Pons (tissue), 1 donor: Measurements from ENCODE around the gene OR10K2.
"Not testable (repeated sequence)": the region's sequence is repeated elsewhere in the genome, so short reads cannot be mapped to it uniquely, and the experiment has no call there.

Experiments used
- DNase-seq: peaks from one replicate; pipeline ENCODE4 v3.0.0-alpha.2; 2016; ENCODE audit warnings: low spot score

Gene OR10K2, protein sequence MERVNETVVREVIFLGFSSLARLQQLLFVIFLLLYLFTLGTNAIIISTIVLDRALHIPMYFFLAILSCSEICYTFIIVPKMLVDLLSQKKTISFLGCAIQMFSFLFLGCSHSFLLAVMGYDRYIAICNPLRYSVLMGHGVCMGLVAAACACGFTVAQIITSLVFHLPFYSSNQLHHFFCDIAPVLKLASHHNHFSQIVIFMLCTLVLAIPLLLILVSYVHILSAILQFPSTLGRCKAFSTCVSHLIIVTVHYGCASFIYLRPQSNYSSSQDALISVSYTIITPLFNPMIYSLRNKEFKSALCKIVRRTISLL

DNA sequence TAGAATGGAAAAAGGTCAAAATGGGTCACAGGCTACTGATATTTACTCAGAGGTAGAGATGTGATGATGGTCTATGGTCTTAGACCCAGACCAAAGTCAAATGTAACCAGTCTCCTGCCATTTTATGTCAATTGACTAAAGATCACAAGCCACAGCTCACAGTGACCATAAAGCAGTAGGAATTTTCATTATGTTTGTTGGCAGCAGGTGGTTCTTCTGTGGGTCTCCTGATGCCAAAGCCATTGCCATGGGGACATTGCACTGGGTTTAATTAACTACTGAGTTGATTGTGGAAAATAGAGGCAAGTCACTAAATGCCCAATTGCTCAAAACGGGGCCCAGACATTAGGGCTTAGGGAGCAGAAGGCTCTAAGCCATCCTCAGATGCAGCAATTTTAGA is at the start of gene OR10K2:
TSS of gene OR10K2 (minus strand) at position 101 of the 400 bp plus-strand sequence. CDS start 5,371 bp downstream, outside the sequence.
- no peak for DNase-seq

DNA sequence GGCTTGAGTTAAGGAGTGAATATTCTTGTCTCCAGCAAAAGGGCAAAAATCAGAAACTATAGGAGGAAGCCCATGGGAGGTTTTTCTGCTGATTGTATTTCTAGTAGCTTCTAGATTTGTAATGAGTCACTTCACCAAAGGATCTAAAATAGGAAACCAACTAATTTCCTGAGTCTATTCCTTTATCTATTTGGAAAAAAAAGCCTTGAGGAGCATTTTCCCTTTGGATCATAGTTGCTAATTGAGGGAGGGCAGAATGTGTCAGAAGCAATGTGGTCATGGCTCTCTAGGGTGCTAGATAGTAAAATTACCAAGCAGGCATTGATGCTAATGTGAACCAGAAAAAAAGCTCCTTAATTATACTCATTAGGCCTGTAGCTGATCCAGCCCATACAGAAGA is 45.9 kb upstream of the OR10K2 start, which contains the start of gene OR10R2:
TSS of gene OR10R2 (plus strand) at position 301 of the 400 bp plus-strand sequence. CDS start 106 bp downstream, outside the sequence.
- no peak for DNase-seq

DNA sequence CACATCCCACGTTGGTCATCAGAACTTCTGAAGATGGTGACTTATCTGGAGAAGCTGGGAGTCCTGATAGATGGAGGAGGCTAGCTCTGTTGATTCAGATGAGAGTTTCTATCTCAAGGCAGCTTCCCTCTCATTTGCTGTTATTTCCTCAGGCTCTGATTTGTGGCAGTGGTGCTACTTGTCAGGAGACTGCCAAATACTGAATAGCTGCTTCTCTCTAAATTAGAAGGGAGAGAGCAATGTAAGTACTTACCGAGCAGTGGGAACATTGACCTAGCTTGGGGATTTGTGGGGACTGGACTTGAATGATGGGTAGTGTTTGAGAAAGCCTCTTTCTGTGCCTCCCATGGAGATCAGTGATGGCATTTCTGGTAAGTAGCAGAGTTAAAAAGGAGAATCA is 35.5 kb upstream of the OR10K2 start, which contains the start of gene OR10K1:
TSS of gene OR10K1 (plus strand) at position 301 of the 400 bp plus-strand sequence. CDS start 3,728 bp downstream, outside the sequence.
- DNase-seq, result no peak

DNA sequence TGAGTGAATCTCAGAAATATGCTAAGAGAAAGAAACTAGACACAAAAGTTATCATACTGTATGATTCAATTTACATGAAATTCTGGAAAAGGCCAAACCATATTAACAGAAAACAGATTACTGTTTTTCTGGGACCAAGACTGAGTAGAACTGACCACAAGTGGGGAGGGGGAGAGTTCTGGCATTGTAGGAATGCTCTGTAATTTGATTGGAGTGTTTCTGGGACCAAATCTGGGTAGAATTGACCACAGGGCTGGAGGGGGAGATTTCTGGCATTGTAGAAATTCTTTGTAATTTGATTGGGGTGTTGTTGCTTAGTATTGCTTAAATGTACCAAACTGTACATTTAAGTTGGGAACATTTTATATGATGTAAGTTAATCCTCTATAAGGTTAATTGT is 32.2 kb upstream of the OR10K2 start:
- DNase-seq, result no peak

DNA sequence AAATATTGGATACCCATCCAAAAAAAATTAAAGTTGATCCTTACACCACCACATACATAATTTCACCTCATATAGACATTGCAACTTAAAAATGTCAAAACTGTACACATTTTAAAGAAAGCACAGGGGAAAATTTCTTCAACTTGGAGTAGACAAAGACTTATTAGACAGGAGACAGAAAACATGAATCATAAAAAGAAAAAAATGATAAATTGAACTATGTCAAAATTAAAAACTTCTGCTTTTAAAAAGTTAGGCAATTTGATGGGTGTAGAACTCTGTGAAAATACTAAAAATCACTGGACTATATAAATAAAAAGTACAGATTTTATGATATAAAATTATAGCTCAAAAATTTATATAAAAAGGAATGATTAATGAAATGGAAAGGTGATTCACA is 31.2 kb upstream of the OR10K2 start:
- DNase-seq, result no peak

DNA sequence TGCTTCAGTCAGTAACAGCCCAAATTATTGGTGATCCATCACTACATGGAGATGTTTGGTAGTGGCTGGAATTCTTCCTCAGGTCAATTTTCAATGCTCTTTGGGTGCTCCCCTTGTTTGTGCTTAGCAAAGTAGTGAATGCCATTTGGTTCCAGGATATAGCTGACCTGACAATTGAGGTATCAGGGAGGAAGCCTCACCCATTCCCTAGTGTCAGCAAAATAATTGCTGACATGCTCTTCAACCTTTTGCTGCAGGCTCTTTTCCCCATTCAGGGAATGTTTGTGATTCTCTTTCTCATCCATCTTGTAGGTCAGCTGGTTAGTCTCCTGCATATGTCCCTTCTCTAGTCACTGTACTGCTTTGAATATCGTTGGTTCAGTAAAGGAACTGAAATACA is 28.5 kb upstream of the OR10K2 start:
- no peak for DNase-seq

DNA sequence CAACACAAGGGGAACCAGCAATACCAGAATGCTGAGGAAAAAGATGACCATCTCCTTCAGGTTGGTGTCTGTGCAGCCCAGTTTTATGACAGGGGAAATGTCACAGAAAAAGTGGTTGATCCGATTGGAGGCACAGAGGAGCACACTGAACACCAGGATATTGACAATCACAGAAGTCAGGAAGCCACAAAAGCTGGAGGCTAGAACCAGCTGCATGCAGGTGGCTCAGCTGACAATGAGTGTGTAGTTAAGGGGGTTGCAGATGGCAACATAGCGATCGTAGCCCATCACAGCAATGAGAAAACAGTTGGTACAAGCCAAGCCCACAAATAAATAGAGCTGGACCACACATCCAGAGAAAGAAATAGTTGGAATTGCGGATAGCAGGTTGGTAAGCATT is 19.3 kb upstream of the OR10K2 start:
- DNase-seq, result no peak

DNA sequence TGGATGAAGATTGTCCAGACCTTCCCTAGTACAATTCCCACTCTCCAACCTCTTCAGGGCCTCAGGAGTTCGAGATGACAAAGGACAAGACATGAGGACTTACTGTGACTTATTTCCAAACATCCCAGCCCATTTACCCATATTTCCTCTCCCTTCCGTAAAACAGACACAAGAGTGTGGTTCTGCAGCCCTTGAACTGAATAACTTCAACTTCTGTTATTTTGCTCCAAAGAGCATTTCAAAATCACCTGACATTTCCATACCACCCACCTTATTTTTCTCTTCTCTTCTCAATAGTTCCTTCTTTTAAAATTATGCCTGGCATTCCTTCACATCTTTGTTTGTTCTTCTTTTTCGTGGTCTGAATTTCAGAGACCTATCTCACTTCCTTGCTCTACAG is 8.7 kb upstream of the OR10K2 start:
- no peak for DNase-seq

DNA sequence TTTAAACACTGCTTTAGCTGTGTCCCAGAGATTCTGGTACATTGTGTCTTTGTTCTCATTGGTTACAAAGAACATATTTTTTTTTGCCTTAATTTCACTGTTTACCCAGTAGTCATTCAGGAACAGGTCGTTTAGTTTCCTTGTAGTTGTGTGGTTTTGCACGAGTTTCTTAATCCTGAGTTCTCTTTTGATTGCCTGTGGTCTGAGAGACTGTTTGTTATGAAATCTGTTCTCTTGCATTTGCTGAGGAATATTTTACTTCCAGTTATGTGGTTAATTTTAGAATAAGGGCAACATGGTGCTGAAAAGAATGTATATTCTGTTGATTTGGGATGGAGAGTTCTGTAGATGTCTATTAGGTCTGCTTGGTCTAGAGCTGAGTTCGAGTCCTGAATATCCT is 4.1 kb upstream of the OR10K2 start:
- DNase-seq, result not testable (repeated sequence)

DNA sequence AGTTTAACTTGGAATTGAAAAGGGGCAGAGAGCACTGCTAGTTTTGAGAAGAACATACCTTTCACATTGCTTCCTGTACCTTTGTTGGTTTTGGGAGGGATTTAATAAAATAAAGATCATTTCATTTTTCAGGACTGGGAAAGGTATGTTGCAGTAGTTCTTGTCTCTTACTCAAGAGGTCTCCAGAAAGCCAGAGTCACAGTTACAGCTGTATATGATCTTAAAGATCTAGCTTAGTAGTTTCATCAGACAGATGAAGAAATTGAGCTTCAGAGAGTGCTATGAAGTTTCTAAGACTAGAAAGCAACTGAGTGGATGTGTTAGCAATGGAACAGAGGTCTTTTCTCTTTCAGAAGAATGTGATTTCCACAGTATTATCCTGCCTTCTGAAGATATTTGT is 1.0 kb downstream of the OR10K2 start:
- DNase-seq, result no peak

DNA sequence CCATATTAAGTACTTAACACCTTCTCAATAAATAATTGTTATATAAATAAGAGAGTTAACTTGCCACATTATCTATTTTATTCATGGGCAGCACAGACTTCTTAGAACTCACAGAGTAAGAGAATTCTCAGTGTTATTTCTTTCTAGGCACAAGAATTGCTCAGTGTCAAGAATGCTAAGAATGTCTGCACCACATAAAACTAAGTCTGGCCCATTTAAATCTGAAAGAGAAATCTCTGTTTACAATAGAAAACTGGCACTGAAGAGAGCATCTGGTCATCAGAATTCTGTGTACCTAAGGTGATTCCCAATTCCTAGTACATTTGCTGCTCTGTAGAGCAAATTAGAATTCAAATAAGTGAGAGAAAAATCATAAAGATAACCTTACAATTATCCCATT is 3.8 kb downstream of the OR10K2 start:
- no peak for DNase-seq

DNA sequence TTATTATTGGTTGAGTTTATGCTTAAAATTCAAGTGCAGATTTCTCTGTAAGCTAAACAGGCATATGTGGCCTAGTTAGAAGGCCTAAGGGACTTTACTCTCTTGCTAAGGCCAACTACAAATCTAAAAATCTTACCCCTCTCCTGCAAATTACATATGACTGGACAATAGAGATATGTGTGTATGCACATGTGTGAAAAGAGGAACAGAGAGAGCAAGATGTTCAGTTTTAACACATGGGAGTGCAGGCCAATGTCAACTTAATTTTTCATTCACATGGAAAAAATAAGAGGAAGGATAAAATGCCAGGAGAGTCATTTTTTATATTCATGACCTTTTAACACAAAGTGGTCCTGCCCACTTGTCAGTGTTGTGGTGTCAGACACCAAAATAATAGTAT is 8.5 kb downstream of the OR10K2 start:
- no peak for DNase-seq

DNA sequence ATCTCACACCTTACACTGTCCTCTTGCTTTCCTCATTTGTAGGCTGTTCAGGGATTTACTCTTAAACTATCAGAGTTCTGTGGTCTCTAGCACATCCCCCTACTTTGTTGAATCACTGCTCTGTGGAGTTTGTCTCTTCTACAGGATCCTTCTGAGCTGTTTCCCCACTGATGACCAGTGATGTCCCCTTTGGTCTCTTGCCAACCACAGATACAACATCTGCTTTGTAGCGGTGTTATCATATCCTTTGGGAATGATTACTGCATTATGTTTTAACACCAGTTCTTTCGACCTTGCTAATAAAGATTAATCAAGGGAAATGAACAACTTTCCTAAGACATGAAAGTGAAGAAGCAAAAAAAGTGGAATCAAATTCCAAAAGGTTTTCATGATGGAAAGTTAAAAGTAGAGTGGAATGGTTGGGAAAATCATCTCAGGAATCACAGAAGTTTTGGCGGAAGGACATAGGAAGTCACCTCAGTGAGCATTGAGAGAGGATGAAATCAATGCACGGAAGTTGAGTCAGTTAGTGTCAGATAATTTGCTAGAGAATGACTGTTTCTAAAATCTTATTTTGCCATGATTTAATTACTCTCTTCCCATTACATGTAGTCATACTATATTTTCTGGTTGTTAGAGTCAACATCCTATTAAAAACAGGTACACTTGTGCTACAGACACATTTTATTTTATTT is 11.2 kb downstream of the OR10K2 start:
- no peak for DNase-seq

DNA sequence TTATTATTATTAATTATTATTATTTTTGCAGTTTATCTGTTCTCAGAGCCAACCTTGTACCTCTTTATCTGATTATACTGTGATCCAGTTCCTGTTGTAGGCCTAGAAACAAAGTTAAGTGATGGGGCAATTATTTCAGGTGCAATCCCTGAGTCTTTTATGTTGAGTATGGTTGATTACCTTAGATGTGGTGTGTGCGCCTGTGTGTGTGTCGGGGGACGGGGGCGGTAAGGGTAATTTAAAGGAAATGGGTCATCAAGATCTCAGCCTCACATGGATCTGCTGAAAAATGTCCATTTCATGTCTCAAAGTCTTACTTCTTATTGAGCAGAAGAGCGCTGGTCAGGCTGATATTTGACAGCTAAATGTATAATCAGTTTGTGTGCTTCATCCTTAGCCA is 18.9 kb downstream of the OR10K2 start:
- no peak for DNase-seq

DNA sequence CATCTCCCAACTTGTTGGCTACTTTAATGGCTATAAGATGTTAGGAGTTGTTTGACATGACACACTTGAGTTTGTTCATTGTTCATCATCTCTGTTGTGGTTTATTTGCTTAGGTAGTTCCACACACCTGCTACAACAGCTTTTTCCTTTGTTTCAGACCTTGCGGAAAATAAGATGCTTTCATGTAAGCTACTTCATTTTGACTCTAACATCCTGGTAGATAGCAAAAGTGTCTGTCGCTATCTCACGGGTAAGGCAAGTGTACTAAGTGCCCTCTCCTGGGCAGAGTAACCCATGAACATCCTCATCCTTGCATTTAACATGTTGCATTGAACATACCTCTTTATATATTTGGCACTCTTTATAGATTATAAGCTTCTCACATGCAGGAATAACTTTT is 25.2 kb downstream of the OR10K2 start:
- DNase-seq, result no peak

DNA sequence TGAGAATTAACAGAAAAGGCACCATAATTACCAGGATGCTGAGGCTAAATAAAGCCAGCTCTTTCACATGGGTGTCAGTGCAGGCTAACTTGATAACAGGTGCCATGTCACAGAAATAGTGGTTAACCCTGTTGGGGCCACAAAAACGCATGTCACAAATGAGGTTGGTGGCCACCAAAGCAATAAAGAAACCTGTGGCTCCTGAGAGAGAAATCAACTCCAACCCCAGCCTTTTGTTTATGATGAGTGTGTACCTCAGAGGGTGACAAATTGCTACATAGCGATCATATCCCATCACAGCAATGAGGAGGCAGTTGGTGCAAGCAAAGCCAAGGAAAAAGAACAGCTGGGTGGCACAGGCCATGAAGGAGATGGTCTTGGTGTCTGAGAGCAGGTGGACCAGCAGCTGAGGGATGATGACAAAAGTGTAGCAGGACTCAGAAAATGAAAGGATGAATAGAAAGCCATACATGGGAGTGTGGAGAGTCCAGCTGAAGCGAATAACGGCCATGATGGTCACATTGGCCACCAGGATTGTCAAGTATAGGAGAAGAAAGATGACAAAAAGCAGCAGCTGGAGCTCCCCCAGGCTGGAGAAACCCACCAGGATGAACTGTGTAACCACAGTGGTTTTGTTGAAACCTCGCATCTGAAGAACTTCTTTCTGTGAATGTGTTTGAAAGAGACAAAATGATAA is 27.1 kb downstream of the OR10K2 start, which contains the start of gene OR10T2:
TSS of gene OR10T2 (minus strand) at position 649 of the 697 bp plus-strand sequence. CDS start at position 649, 0 bp downstream.
- DNase-seq, result no peak

DNA sequence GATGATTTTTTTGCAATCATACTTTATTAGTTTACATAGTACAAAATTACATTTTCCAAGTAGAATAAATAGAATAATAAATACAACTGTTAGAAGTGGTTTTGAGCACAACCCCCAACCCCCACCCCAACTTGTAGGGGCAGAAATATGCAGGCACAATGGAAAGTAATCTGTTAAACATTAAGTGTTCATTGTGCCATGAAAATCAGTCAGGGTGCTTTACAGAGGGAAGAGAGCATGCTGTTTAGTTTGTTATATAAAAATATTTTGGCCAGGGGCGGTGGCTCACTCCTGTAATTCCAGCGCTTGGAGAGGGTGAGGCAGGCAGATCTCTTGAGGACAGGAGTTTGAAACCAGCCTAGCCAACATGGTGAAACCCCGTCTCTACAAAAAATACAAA is 29.4 kb downstream of the OR10K2 start:
- no peak for DNase-seq

DNA sequence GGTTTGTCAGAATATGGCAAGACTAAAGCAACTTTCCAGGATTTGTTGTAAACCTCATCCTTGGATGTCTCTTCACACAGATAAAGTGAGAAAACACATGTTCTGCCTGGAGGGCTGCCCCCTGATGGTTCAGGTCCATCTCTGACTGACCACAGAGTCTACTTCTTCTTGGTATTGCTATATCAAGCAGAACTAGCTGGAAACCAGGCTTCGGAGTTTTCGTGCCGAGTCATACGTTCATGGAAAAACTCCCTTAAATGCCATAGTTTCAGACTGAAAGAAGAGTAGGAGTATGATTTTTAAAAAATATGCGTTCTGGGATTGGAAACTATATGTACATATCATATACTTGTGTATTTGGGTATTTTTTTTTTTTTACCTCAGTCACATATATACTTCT is 32.6 kb downstream of the OR10K2 start:
- DNase-seq, result no peak

DNA sequence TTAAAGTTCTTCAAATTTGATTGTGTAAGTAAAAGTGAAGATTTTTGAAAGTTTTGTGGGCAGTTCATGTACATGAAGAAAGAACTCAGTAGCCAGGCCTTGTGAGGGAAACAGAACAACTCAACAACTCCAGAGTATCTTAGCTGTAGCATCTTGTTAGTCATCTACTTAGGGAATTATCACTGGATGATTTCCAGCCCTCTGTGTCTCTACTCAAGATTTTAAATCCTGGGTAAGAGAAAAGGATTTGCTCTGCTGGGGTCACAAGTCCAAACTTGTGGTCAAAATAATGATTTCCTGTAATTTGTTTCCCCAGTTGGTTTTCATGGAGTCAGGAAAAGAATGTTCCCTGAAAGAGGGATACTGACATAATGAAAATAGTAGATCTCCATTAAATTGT is 34.9 kb downstream of the OR10K2 start:
- no peak for DNase-seq

DNA sequence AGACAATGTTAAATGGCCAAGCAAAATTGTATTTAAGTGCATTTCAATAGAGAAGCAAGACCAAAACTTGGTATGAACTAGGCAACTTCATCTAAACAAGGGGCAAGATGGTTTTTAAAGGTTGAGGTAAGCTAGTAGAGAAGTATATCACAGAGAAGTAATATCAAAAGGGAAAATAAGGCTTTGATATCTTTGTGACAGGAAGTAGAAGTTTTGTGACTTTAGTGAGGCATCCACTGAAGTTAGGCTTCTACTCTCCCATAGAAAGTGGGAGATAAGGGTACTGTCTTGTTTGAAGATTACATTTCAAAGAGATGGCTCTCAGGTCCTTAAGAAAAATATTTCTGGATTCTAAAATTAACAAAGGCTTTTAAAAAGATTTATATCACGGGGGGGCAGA is 35.7 kb downstream of the OR10K2 start:
- no peak for DNase-seq

DNA sequence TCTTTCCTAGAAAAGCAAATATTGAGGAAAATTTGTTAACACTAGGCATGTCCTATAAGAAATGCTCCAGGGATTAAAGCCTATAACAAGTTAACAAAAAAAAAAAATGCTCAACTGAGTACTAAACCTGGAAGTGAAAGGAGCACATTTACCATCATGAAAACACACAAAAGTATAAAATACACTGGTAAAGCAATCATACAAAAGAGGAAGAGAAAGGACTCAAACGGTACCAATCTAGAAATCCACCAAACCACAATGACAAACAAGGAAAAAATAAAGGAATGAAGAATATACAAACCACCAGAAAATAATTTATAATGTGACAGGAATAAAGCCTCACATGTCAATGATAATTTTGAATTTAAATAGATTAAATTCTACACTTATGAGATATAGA is 51.2 kb downstream of the OR10K2 start:
- no peak for DNase-seq

DNA sequence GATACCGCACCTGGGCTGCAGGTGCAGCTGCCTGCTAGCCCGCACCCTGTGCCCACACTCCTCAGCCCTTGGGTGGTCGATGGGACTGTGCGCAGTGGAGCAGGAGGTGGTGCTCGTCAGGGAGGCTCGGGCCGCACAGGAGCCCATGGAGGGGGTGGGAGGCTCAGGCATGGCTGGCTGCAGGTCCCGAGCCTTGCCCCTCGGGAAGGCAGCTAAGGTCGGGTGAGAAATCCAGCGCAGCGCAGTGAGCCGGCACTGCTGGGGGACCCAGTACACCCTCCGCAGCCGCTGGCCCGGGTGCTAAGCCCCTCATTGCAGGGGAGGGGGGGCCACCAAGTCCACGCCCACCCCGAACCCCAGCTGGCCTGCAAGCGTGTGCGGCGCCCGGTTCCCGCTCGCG is 51.9 kb downstream of the OR10K2 start:
- not testable (repeated sequence) for DNase-seq
